Measurements from ENCODE around the gene SKP1. TPM values are rescaled to one million over a fixed set of nuclear protein-coding genes. Genes with fewer than 3 reads are reported as not detected.
"Not testable (repeated sequence)": the region's sequence is repeated elsewhere in the genome, so short reads cannot be mapped to it uniquely, and the experiment has no call there.

Gene SKP1
- total RNA-seq, 3 donors from 2014 or later (not counting 1 experiment from before 2014, with no cell fraction given): 301 to 338 (median 315) TPM

- no peaks in the 10 kb centered on the region for H3K27me3 ChIP-seq (ENCODE audit: control insufficient read depth, insufficient read depth, low read length)
- H3K27ac Mint-ChIP-seq: peak overlapping the region; percentile 96 to 100
- H3K4me1 ChIP-seq (ENCODE audit: control insufficient read depth, insufficient read depth, low read length): peaks cover 33% of the 10 kb centered on the region
- H3K4me3 ChIP-seq (ENCODE audit: low read length): peak overlapping the region; percentile 79
- intact Hi-C loops (cut with micrococcal nuclease): loop anchor here (10.0 kb wide), 1 partner anchor 301 kb away; the partner anchor contains the start of gene JADE2
- H3K9me3 Mint-ChIP-seq: no peaks in the 10 kb centered on the region
- peak overlapping the region; percentile 97 for H3K4me3 Mint-ChIP-seq
- TF ChIP-seq CTCF (IDR thresholded peaks at IDR 0.05): no peak
- no peaks in the 10 kb centered on the region for H3K9me3 ChIP-seq (ENCODE audit: control insufficient read depth, insufficient read depth, low read length)
- DNase-seq (peak in 1 of 2 donors; percentile 17), ATAC-seq (no peak)
- H3K36me3 ChIP-seq (ENCODE audit: control insufficient read depth, insufficient read depth, low read length): peaks cover 7% of the 10 kb centered on the region
- H3K27me3 Mint-ChIP-seq (ENCODE audit: low read depth in 2 of 2): no peaks in the 10 kb centered on the region
- H3K36me3 Mint-ChIP-seq: no peaks in the 10 kb centered on the region
- no peak overlapping the region for H3K27ac ChIP-seq (ENCODE audit: low read length)
- 53% methylated on average over 8 of the region's 9 CpGs for WGBS (ENCODE audit: insufficient coverage)
- peaks cover 77 to 82% of the 10 kb centered on the region in 2 donors for H3K4me1 Mint-ChIP-seq
Measured at GRCh38 chr5:134223406-134224248, 46.9 kb upstream of the SKP1 start.

GRCh38 chr5:134221690-134222089, 44.9 kb upstream of the SKP1 start:
- Mint-ChIP-seq H3K27ac (peak overlapping the region; percentile 20 to 72), H3K4me1 (peaks cover 80 to 83% of the 10 kb centered on the region in 2 donors), H3K4me3 (peak overlapping the region; percentile 21)
- WGBS (ENCODE audit: insufficient coverage): 94% methylated on average over 2 of the region's 5 CpGs
- not testable (repeated sequence) for DNase-seq; H3K9me3 ChIP-seq (ENCODE audit: control insufficient read depth, insufficient read depth, low read length); H3K27ac ChIP-seq (ENCODE audit: low read length); ATAC-seq; H3K27me3 ChIP-seq (ENCODE audit: control insufficient read depth, insufficient read depth, low read length); H3K36me3 ChIP-seq (ENCODE audit: control insufficient read depth, insufficient read depth, low read length); H3K27me3 Mint-ChIP-seq (ENCODE audit: low read depth in 2 of 2); H3K4me3 ChIP-seq (ENCODE audit: low read length); H3K36me3 Mint-ChIP-seq; H3K9me3 Mint-ChIP-seq
- peaks cover 25% of the 10 kb centered on the region for H3K4me1 ChIP-seq (ENCODE audit: control insufficient read depth, insufficient read depth, low read length)
- intact Hi-C loops (cut with micrococcal nuclease): loop anchor here (10.0 kb wide), 1 partner anchor 303 kb away; the partner anchor contains the start of gene JADE2

GRCh38 chr5:134215757-134216156, 39.0 kb upstream of the SKP1 start:
- Mint-ChIP-seq H3K36me3 (no peaks in the 10 kb centered on the region), H3K9me3 (no peaks in the 10 kb centered on the region), H3K4me1 (peaks cover 69 to 80% of the 10 kb centered on the region in 2 donors), H3K27me3 (ENCODE audit: low read depth in 2 of 2) (no peaks in the 10 kb centered on the region), H3K27ac (peak overlapping the region in 1 of 2 donors; percentile 37), H3K4me3 (no peak overlapping the region)
- Histone ChIP-seq H3K4me3 (ENCODE audit: low read length) (no peak overlapping the region), H3K9me3 (ENCODE audit: control insufficient read depth, insufficient read depth, low read length) (no peaks in the 10 kb centered on the region), H3K4me1 (ENCODE audit: control insufficient read depth, insufficient read depth, low read length) (peaks cover 42% of the 10 kb centered on the region), H3K36me3 (ENCODE audit: control insufficient read depth, insufficient read depth, low read length) (peaks cover 5% of the 10 kb centered on the region), H3K27me3 (ENCODE audit: control insufficient read depth, insufficient read depth, low read length) (no peaks in the 10 kb centered on the region), H3K27ac (ENCODE audit: low read length) (no peak overlapping the region)
- ATAC-seq (no peak), DNase-seq (no peak)
- no peak for TF ChIP-seq CTCF (IDR thresholded peaks at IDR 0.05)
- intact Hi-C loops (cut with micrococcal nuclease): no loop called here
- WGBS (ENCODE audit: insufficient coverage): 91% methylated on average over 2 of the region's 2 CpGs

GRCh38 chr5:134211263-134212031, 34.7 kb upstream of the SKP1 start:
- H3K4me3 Mint-ChIP-seq; H3K36me3 ChIP-seq (ENCODE audit: control insufficient read depth, insufficient read depth, low read length); H3K9me3 Mint-ChIP-seq; DNase-seq; H3K27me3 ChIP-seq (ENCODE audit: control insufficient read depth, insufficient read depth, low read length); intact Hi-C loops (cut with micrococcal nuclease); ATAC-seq; H3K9me3 ChIP-seq (ENCODE audit: control insufficient read depth, insufficient read depth, low read length); H3K27me3 Mint-ChIP-seq (ENCODE audit: low read depth in 2 of 2); H3K4me3 ChIP-seq (ENCODE audit: low read length); H3K27ac ChIP-seq (ENCODE audit: low read length); H3K36me3 Mint-ChIP-seq: not testable (repeated sequence)
- WGBS (ENCODE audit: insufficient coverage): 94% methylated on average over 14 of the region's 14 CpGs
- peaks cover 40% of the 10 kb centered on the region for H3K4me1 ChIP-seq (ENCODE audit: control insufficient read depth, insufficient read depth, low read length)
- Mint-ChIP-seq H3K27ac (peak overlapping the region in 1 of 2 donors; percentile 41), H3K4me1 (peaks cover 68 to 70% of the 10 kb centered on the region in 2 donors)

Data from natural killer cell (primary cell).